Upper lobe of left lung (tissue), 6 donors: ENCODE results near the gene KRT33B. TPM values are rescaled to one million over a fixed set of nuclear protein-coding genes. Genes with fewer than 3 reads are reported as not detected.
"Not testable (repeated sequence)": the region's sequence is repeated elsewhere in the genome, so short reads cannot be mapped to it uniquely, and the experiment has no call there.

ENCODE experiments used
- ATAC-seq, 2 donors: fragments of 200-7000 bp; cut with Tn5 transposase; one replicate each; pipeline ENCODE4 v1.9.1; 2022; ENCODE audit warnings: mild to moderate bottlenecking in 2 of 2, moderate library complexity in 2 of 2; ENCODE audit not compliant: low FRiP score in 2 of 2
- DNase-seq, 2 donors: peaks; one replicate each; pipeline ENCODE4 v3.0.0-alpha.2; 2019 to 2020
- H3K27ac ChIP-seq, 4 donors: fragments of 200-600 bp; sonication (generic); one replicate each; pipeline ENCODE4 v1.5.1; 2016 to 2019
- H3K27me3 ChIP-seq, 4 donors: fragments of 200-600 bp; sonication (generic); one replicate each; pipeline ENCODE4 v1.5.1; 2017 to 2019
- H3K36me3 ChIP-seq, 4 donors: fragments of 200-600 bp; sonication (generic); one replicate each; pipeline ENCODE4 v1.5.1; 2016 to 2019
- H3K4me1 ChIP-seq, 4 donors: fragments of 200-600 bp; sonication (generic); one replicate each; pipeline ENCODE4 v1.5.1; 2018 to 2019
- H3K4me3 ChIP-seq, 4 donors: fragments of 200-600 bp; sonication (generic); one replicate each; pipeline ENCODE4 v1.5.1; 2017 to 2019; ENCODE audit warnings: mild to moderate bottlenecking in 2 of 4, moderate library complexity in 1 of 4
- H3K9me3 ChIP-seq, 4 donors: fragments of 200-600 bp; sonication (generic); one replicate each; pipeline ENCODE4 v1.5.1; 2018 to 2019
- EP300 ChIP-seq, 4 donors: sonication (generic); formaldehyde crosslinking; IDR thresholded peaks; one replicate each; pipeline ENCODE4 v1.5.1; 2017; ENCODE audit warnings: antibody characterized with exemption in 4 of 4, control low read depth in 2 of 4
- POLR2A ChIP-seq, 4 donors: fragments of 450-650 bp; IDR thresholded peaks; one replicate each; pipeline ENCODE4 v1.5.1; 2016 to 2017; ENCODE audit warnings: antibody characterized with exemption in 4 of 4, mild to moderate bottlenecking in 2 of 4
- POLR2AphosphoS5 ChIP-seq, 2 donors: sonication (generic); formaldehyde crosslinking; IDR thresholded peaks; one replicate each; pipeline ENCODE4 v1.5.1; 2017; ENCODE audit warnings: antibody characterized with exemption in 2 of 2
- WGBS, 2 donors: methylation state at CpG; one replicate each; pipeline ENCODE4 v1.1.5; 2017 to 2018; 5-methylcytosine and 5-hydroxymethylcytosine counted together
- total RNA-seq, 6 donors: library from RNA; depleted of rRNA in 4 of 6; stranded (reverse); fragments of >200 nt in 4 of 6; gene quantifications; one replicate each; pipeline versions ENCODE4 v1.1.0 to v1.2.1, GENCODE V29; 2016 to 2021
- TF ChIP-seq, protein P1 (sequence below), 6 experiments: fragments of 450-650 bp in 4 of 6; fragments of 200-600 bp in 2 of 6; sonication (generic) in 2 of 6; IDR thresholded peaks; one replicate each; pipeline ENCODE4 v1.5.1; 2016 to 2019; ENCODE audit warnings: antibody characterized with exemption in 6 of 6
- donor health status: DM: no; HTN: no; CAD: no; lungs with moderate emphysema.
- donor health status: DM: no; HTN: yes; CAD: no; lungs with severe emphysema.

KRT33B gene
- total RNA-seq, 6 donors from 2014 or later, result not detected

- DNase-seq (no peak), ATAC-seq (no peak)
- H3K4me1 ChIP-seq, result no peaks in the 10 kb centered on the region
- TF ChIP-seq POLR2A (IDR thresholded peaks at IDR 0.05), result no peak
- no peaks in the 10 kb centered on the region for H3K27me3 ChIP-seq
- no peaks in the 10 kb centered on the region for H3K9me3 ChIP-seq
- no peak overlapping the region for H3K27ac ChIP-seq
- no peak overlapping the region for H3K4me3 ChIP-seq
- no peaks in the 10 kb centered on the region for H3K36me3 ChIP-seq
- 81 to 92% methylated on average over 5 of the region's 5 CpGs for WGBS, 2 donors
Measured at GRCh38 chr17:41360296-41360995, 9.2 kb downstream of the KRT33B start.

- Histone ChIP-seq H3K4me1 (no peaks in the 10 kb centered on the region), H3K9me3 (no peaks in the 10 kb centered on the region), H3K27me3 (no peaks in the 10 kb centered on the region), H3K4me3 (no peak overlapping the region), H3K36me3 (no peaks in the 10 kb centered on the region), H3K27ac (no peak overlapping the region)
- TF ChIP-seq EP300 (IDR thresholded peaks at IDR 0.05) (no peak), POLR2A (IDR thresholded peaks at IDR 0.05) (no peak), POLR2AphosphoS5 (IDR thresholded peaks at IDR 0.05) (no peak)
- TF ChIP-seq, protein P1, sequence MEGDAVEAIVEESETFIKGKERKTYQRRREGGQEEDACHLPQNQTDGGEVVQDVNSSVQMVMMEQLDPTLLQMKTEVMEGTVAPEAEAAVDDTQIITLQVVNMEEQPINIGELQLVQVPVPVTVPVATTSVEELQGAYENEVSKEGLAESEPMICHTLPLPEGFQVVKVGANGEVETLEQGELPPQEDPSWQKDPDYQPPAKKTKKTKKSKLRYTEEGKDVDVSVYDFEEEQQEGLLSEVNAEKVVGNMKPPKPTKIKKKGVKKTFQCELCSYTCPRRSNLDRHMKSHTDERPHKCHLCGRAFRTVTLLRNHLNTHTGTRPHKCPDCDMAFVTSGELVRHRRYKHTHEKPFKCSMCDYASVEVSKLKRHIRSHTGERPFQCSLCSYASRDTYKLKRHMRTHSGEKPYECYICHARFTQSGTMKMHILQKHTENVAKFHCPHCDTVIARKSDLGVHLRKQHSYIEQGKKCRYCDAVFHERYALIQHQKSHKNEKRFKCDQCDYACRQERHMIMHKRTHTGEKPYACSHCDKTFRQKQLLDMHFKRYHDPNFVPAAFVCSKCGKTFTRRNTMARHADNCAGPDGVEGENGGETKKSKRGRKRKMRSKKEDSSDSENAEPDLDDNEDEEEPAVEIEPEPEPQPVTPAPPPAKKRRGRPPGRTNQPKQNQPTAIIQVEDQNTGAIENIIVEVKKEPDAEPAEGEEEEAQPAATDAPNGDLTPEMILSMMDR (IDR thresholded peaks at IDR 0.05), result no peak
- WGBS, 2 donors, result 84 to 86% methylated on average over 4 of the region's 4 CpGs
- DNase-seq (no peak), ATAC-seq (no peak)
Measured at GRCh38 chr17:41354536-41354935, 15.1 kb downstream of the KRT33B start.

GRCh38 chr17:41352597-41353366 is 16.8 kb downstream of the KRT33B start:
- H3K9me3 ChIP-seq, result no peaks in the 10 kb centered on the region
- DNase-seq (no peak), ATAC-seq (no peak)
- H3K36me3 ChIP-seq, result no peaks in the 10 kb centered on the region
- no peak overlapping the region for H3K4me3 ChIP-seq
- no peaks in the 10 kb centered on the region for H3K4me1 ChIP-seq
- no peak for TF ChIP-seq POLR2AphosphoS5 (IDR thresholded peaks at IDR 0.05)
- TF ChIP-seq, protein P1 (IDR thresholded peaks at IDR 0.05), result no peak
- no peak for TF ChIP-seq EP300 (IDR thresholded peaks at IDR 0.05)
- H3K27me3 ChIP-seq, result no peaks in the 10 kb centered on the region
- 67 to 76% methylated on average over 7 of the region's 7 CpGs for WGBS, 2 donors
- H3K27ac ChIP-seq, result no peak overlapping the region

GRCh38 chr17:41351177-41351576 is 18.4 kb downstream of the KRT33B start:
- no peak overlapping the region for H3K4me3 ChIP-seq
- no peaks in the 10 kb centered on the region for H3K4me1 ChIP-seq
- no peaks in the 10 kb centered on the region for H3K9me3 ChIP-seq
- WGBS, 2 donors, result 76 to 95% methylated on average over 2 of the region's 2 CpGs
- ATAC-seq, result no peak
- no peaks in the 10 kb centered on the region for H3K27me3 ChIP-seq
- TF ChIP-seq POLR2A (IDR thresholded peaks at IDR 0.05), result no peak
- TF ChIP-seq, protein P1 (IDR thresholded peaks at IDR 0.05), result no peak
- TF ChIP-seq POLR2AphosphoS5 (IDR thresholded peaks at IDR 0.05), result no peak
- no peak for TF ChIP-seq EP300 (IDR thresholded peaks at IDR 0.05)
- DNase-seq, result no peak
- no peaks in the 10 kb centered on the region for H3K36me3 ChIP-seq
- no peak overlapping the region for H3K27ac ChIP-seq

DNA sequence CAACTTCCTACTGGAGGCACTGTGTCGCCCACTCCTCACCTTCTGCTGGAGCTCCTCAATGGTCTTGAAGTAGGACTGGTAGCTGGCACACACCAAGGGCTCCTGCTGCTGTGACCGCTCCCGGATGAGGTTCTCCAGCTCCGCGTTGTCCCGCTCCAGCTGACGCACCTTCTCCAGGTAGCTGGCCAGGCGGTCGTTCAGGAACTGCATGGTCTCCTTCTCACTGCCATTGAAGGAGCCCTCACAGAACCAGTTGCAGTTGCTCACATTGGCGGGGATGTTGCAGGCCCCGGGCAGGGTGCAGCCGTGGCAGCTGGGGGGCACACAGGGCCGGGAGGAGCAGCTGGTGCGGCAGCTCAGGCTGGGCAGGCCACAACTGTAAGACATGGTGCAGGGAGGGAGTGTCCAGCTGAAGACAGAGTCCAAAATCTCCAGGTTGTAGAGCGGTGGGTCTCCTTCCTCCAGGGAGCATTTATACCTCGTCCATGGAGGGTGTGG is 19.2 kb downstream of the KRT33B start, which contains the start of gene KRT33A:
TSS of gene KRT33A (minus strand) at position 448 of the 498 bp plus-strand sequence. CDS start at position 387, 61 bp downstream.
- not testable (repeated sequence) for H3K4me3 ChIP-seq, H3K27me3 ChIP-seq, H3K27ac ChIP-seq, H3K36me3 ChIP-seq, H3K9me3 ChIP-seq, ATAC-seq, H3K4me1 ChIP-seq
- peak in 1 of 2 donors; percentile 68 for DNase-seq
- WGBS, 2 donors, result 94 to 95% methylated on average over 12 to 16 of the region's 16 CpGs
